ENCODE measurements around the gene ADAMTS3.

GRCh38 chr4:72325215-72325614, 243.8 kb downstream of the ADAMTS3 start:
- TF ChIP-seq POLR2A (IDR thresholded peaks at IDR 0.05; ENCODE audit: low read length) (no peak), GATA1 (IDR thresholded peaks at IDR 0.05; ENCODE audit: low read depth, low read length) (no peak)

Measured in erythroblast (primary cell).